Measurements from ENCODE around the gene TF. TPM values are rescaled to one million over a fixed set of nuclear protein-coding genes. Genes with fewer than 3 reads are reported as not detected.

Gene TF
- total RNA-seq, 1 donor from 2014 or later: under 0.01 TPM

DNA sequence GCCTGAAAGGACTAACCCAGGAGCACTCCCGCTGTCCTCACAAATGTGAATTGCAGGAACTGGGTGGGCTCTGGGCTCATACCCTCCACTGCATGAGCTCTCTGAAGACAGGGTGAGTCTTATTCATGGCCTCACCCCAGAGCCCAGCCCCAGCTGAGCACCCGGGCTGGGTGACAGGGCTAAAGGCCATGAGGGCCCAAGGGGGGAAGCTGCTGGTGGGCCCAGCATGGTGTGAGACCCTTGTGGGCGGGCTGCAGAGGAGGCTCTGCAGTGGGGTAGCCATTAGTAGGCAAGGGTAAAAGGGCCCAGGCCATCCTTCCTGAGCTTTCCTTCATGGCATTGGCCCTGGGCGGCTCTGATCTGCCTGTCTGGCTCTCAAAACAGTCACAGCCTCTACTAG is 89.8 kb downstream of the TF start:
- no peaks in the 10 kb centered on the region for H3K36me3 ChIP-seq (ENCODE audit: control insufficient read depth, insufficient read depth, low read length)
- no peak overlapping the region for H3K4me3 ChIP-seq (ENCODE audit: low read depth, low read length)
- TF ChIP-seq CTCF (IDR thresholded peaks at IDR 0.05; ENCODE audit: insufficient read depth, low read length, poor library complexity, severe bottlenecking): no peak
- H3K27me3 ChIP-seq (ENCODE audit: control insufficient read depth, insufficient read depth, low read length): no peaks in the 10 kb centered on the region
- DNase-seq (ENCODE audit: low read depth): no peak

DNA sequence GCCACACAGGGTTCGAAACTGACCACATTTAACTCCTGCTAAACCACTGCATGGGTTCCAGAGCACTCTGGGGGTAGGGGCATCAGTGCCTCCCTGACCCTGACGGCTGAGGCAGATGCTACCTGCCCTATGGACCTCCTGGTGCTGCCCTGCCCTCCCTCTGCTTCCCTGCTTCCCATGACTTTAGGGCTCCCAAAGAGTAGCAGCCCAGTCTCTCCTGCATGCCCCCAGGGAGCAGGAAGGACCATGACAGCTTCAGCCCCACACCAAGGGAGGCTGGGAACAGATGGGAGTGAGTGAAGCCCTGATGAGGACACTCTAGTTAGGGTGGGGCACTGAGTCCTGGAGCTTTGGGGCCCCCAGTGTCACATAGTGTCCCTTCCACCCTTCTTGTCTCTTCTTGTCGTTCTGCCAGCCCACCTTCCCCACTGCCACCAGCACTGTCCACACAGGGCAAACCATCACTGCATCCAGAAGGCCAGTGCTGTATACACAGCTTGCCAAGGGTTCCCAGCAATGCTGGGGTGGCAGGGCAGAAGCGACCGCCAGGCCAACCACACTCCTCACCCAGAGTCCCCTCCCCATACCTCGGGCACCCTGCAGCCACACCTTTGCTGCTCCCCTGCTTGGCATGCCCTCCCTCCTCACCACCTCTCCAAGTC is 90.4 kb downstream of the TF start:
- no peak for TF ChIP-seq CTCF (IDR thresholded peaks at IDR 0.05; ENCODE audit: insufficient read depth, low read length, poor library complexity, severe bottlenecking)
- DNase-seq (ENCODE audit: low read depth): no peak
- H3K4me3 ChIP-seq (ENCODE audit: low read depth, low read length): no peak overlapping the region
- no peaks in the 10 kb centered on the region for H3K27me3 ChIP-seq (ENCODE audit: control insufficient read depth, insufficient read depth, low read length)
- H3K36me3 ChIP-seq (ENCODE audit: control insufficient read depth, insufficient read depth, low read length): no peaks in the 10 kb centered on the region

DNA sequence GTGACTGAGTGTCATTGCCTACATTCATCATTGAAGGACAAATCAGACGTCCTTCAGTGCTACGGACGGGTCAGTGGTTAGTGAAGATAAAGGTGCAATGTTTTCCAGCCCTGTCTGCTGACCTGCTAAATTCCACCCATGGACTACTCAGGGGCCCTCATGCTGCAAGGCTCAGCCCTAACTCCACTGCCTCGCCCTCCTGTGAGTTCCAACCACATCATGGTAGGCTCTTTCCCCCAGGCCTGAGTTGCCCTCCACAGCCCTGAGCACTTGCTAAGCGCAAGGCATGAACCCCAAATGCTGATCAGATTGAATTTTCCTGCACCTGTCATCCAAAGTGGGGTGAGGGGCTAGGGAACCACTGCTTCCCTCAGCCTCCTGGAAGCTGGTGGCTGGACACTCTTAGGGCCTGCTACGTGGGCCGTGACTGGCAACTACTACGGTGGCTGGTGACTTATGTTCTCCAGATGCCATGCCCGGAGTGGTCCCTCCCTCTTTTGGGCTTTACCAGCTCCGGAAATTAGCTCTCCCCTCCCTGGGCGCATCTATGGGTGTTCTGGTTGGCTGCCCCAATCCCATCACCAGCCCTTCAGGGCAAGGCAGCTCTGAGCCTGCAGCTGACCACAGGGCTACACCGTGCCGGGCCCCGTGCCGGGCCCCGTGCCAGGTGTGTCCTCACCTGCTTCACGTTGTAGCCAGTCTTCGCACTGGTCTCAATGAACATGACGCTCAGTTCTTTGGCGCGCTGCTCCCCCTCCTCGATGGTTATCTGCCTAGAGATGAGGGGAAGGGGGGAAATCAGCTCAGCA is 91.5 kb downstream of the TF start:
- H3K36me3 ChIP-seq (ENCODE audit: control insufficient read depth, insufficient read depth, low read length): no peaks in the 10 kb centered on the region
- no peaks in the 10 kb centered on the region for H3K27me3 ChIP-seq (ENCODE audit: control insufficient read depth, insufficient read depth, low read length)
- no peak for DNase-seq (ENCODE audit: low read depth)
- no peak overlapping the region for H3K4me3 ChIP-seq (ENCODE audit: low read depth, low read length)
- no peak for TF ChIP-seq CTCF (IDR thresholded peaks at IDR 0.05; ENCODE audit: insufficient read depth, low read length, poor library complexity, severe bottlenecking)

DNA sequence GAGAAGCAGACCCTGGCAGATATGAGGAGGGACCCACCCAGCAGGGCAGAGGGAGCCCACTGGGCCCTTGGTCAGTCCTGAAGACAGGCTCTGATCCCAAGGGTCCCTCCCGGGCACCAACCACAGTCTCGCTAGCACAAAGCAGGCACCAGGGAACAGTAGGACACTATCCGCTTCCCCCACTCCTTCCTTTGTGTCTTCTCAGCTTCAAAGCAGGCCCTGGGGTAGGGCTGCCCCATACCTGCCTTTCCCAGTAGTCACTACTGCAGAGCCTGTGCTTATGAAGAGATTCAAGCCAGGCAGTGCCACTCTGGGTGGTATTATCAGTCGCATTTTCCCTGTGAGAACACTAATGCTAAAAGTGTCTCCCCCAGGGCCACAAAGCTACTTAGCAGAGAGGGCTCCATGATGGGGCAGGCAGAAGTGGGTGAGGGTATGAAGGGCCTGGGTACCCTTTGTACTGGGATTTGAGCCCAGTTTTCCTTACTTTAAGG is 92.2 kb downstream of the TF start:
- Histone ChIP-seq H3K4me3 (ENCODE audit: low read depth, low read length) (no peak overlapping the region), H3K27me3 (ENCODE audit: control insufficient read depth, insufficient read depth, low read length) (no peaks in the 10 kb centered on the region), H3K36me3 (ENCODE audit: control insufficient read depth, insufficient read depth, low read length) (no peaks in the 10 kb centered on the region)
- DNase-seq (ENCODE audit: low read depth): no peak
- TF ChIP-seq CTCF (IDR thresholded peaks at IDR 0.05; ENCODE audit: insufficient read depth, low read length, poor library complexity, severe bottlenecking): no peak

- H3K36me3 ChIP-seq (ENCODE audit: control insufficient read depth, insufficient read depth, low read length): no peaks in the 10 kb centered on the region
- H3K27me3 ChIP-seq (ENCODE audit: control insufficient read depth, insufficient read depth, low read length): no peaks in the 10 kb centered on the region
- H3K4me3 ChIP-seq (ENCODE audit: low read depth, low read length): no peak overlapping the region
- DNase-seq (ENCODE audit: low read depth): no peak
- no peak for TF ChIP-seq CTCF (IDR thresholded peaks at IDR 0.05; ENCODE audit: insufficient read depth, low read length, poor library complexity, severe bottlenecking)
These were observed 93.0 kb downstream of the TF start for GRCh38 chr3:133838916-133839800.
